Stimulated activated CD8-positive, alpha-beta memory T cell treated with anti-CD3 and anti-CD28 coated beads, Interleukin-7, amount 100 ng/mL, for 1 hour (primary cell): Measurements from ENCODE around the gene RPS16.

ENCODE experiments used
- DNase-seq, 2 donors: peaks; one replicate each; pipeline ENCODE4 v3.0.0-alpha.2; 2020; ENCODE audit warnings: low read depth in 2 of 2

RPS16 gene

DNA sequence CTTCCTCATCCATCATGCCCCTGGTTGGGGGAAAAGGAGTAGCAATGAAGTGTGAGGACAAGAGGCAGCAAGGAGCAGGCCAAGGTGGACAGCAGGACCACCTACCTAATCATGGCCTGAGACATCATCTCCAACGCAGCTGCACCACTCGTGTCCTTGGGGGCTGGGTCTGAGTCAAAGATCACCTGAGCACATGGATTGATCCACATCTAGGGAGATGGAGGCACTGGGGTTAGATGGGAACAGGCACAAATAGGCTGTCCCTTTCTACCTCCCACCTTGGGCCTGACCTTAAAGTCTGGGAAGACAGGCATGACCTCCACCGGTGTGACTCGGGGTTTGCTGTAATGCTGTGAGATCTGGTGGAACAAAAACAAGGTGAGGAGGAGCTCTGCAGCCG, 47.1 kb downstream of the RPS16 start:
- DNase-seq: no peak

- DNase-seq: no peak
These were observed 49.2 kb downstream of the RPS16 start for GRCh38 chr19:39386557-39386956.

GRCh38 chr19:39385629-39386411, 49.9 kb downstream of the RPS16 start:
- DNase-seq: no peak

- DNase-seq: no peak
These were observed 50.7 kb downstream of the RPS16 start for GRCh38 chr19:39384839-39385568.
